ENCODE data around the gene NDUFAF5.

DNA sequence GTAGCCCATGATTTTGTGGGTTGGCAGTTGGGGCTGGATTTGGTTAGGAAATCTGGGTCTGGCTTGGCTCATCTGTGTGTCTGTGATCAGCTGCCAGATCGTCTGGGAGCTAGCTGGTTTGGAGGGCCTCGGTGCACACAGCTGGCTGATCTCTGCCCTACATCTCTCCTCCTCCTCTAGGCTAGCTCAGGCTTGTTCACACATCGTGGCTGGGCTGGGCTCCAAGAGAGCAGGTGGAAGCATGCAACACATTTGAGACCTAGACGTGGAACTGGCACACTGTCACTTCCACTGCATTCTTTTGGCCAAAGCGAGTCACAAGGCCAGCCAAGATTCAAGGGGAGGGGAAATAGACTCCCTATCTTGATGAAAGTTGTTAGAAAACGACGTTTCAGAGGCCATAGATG lies 15.9 kb downstream of the NDUFAF5 start:
- TF ChIP-seq, protein P1, sequence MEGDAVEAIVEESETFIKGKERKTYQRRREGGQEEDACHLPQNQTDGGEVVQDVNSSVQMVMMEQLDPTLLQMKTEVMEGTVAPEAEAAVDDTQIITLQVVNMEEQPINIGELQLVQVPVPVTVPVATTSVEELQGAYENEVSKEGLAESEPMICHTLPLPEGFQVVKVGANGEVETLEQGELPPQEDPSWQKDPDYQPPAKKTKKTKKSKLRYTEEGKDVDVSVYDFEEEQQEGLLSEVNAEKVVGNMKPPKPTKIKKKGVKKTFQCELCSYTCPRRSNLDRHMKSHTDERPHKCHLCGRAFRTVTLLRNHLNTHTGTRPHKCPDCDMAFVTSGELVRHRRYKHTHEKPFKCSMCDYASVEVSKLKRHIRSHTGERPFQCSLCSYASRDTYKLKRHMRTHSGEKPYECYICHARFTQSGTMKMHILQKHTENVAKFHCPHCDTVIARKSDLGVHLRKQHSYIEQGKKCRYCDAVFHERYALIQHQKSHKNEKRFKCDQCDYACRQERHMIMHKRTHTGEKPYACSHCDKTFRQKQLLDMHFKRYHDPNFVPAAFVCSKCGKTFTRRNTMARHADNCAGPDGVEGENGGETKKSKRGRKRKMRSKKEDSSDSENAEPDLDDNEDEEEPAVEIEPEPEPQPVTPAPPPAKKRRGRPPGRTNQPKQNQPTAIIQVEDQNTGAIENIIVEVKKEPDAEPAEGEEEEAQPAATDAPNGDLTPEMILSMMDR (IDR thresholded peaks at IDR 0.05; ENCODE audit: poor library complexity): no peak
- TF ChIP-seq EZH2 (IDR thresholded peaks at IDR 0.05; ENCODE audit: borderline replicate concordance) (no peak), EZH2phosphoT487 (IDR thresholded peaks at IDR 0.05; ENCODE audit: low read depth, severe bottlenecking, unreplicated experiment) (no peak)

Data from hepatocyte (in vitro differentiated cells).